Stimulated activated CD4-positive, alpha-beta T cell treated with anti-CD3 and anti-CD28 coated beads, Interleukin-1b, Interleukin-23, amount 100 ng/mL, for 24 hours (primary cell): ENCODE measurements around the gene BMP7.
"Not testable (repeated sequence)": the region's sequence is repeated elsewhere in the genome, so short reads cannot be mapped to it uniquely, and the experiment has no call there.

ENCODE experiments used
- DNase-seq, 4 experiments: peaks; one replicate each; pipeline ENCODE4 v3.0.0-alpha.2; 2020; ENCODE audit warnings: low read depth in 4 of 4, low spot score in 1 of 4

BMP7 gene

DNA sequence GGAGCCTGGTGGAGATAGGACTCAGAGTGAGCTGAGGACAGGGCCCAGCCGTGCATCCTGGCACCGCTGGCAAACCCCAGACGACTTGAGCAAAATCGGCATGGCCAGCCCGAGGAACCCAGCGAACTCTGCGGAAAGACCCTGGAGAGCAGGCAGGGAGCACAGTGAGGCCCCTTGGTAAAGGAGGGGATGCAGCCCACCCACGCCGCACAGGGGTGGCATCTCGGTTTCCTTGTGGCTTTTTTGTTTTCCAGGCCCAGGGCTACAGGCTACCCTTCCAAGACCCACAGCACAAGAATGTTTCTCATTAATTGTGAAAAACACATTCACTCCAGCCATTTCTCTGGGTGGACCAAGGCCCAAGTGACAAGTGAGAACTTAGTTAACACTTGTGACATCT lies 71.4 kb downstream of the BMP7 start:
- no peak for DNase-seq

DNA sequence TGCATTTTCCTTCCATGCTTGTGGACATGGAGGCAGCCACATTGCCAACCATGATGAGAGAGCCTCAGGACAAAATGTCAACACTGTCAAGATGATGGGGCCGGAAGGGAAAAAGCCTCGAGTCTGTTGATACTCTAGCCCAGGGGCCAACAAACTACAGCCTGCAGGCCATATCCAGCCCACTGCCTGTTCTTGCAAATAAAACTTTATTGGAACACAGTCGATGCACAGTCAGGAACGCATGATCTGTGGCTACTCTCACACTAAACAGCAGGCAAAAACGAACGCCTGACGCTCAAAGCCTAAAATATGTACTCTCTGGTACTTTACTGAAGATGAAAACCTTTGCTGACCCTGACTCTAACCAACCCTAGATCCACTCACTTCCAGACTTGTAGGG lies 72.3 kb downstream of the BMP7 start:
- no peak for DNase-seq

DNA sequence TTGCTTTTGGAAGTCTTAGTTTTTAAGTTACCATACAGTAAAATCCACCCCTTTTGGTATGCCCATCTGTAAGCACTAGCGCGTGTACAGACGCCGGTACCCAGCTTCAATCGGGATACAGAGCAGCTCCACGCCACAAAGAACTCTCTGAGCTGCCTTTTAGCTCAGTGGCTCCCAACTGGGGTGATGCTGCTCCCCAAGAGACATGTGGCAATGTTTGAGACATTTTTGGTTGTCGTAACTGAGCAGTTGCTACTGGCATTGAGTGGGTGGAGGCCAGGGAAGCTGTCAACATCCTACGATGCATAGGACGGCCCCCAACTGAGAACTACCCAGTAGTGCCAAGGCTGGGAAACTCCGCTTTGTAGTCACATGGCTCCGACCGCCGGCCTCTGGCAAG lies 73.3 kb downstream of the BMP7 start:
- no peak for DNase-seq

DNA sequence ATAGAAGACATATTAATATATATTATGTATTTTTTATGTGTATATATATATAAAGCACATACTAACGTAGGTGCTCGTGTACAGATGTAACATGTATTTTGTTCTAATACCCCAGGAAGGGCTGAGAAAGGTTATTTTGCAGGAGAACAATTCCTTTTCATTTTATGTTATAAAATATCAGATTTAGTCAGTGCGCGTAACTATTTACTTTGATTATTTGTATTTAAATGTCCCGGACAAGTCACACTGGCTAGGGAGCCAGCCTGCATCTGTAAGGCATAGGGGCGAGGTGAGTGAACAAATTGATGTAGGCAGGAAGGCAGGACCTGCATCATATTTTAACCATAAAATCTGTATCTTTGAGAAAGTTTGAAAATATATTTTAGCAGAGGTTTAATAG lies 74.1 kb downstream of the BMP7 start:
- DNase-seq, result no peak

DNA sequence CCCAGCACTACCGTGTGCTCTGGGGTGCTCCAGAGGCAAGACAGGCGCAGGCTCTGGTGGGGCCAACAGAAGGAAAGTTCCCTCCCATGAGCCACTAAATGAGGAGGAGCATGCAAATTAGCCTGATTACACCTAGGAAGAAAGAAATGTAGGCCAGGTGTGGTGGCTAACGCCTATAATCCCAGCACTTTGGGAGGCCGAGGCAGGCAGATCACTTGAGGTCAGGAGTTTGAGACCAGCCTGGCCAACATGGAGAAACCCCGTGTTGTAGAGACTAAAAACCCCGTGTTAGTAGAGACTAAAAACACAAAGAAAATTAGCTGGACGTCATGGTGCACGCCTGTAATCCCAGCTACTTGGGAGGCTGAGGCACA lies 75.2 kb downstream of the BMP7 start:
- DNase-seq, result not testable (repeated sequence)

DNA sequence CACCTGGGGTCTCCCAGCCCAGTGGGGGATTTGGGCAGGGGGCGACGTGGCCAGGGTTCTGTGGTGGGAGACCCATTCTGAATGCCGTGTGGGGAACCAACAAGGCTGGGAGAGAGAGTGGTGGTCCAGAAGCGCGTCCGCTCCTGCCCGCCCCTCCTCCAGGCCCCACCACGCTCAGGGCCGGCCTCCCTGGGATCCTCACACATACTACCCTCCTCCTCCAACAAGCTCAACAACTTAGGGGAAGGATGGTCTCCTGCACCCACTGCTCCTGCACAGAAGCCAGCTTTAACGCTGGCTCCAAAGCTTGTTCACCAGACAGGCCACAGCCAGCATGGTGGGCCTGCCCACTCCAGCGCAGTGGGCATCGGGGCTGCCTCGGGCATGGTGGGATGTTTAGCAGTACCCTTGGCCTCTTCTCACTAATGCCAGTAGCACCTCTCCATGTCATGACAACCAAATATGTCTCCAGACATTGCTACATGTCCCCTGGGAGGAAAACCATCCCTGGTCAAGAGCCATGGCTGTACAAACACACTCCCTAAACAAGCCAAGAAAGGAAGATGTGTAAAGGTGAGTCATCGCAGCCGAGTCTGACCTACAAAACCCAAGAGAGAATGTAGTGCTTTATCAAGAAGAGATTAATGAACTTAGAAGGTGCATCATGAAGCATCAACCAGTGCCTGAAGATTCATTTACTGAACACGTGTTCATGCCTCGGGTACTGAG lies 75.7 kb downstream of the BMP7 start:
- no peak for DNase-seq

DNA sequence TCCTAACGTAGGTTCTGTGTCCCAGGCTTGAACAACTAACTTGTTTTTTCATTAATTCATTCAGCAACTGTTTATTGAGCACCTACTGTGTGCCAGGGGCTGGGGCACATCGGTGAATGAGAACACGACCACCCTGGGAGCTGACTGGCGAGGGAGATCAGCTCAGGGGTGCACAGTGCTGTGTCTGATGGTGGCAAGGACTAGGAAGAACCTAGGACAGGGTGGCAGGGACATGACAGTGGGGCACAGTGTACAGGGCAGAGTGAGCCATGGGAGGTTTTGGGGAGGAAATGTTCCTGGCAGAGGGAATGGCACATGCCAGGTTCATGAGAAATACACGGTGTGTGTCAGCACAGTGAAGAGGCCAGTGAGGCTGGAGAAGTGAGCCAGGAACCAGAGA lies 76.7 kb downstream of the BMP7 start:
- DNase-seq, result no peak

DNA sequence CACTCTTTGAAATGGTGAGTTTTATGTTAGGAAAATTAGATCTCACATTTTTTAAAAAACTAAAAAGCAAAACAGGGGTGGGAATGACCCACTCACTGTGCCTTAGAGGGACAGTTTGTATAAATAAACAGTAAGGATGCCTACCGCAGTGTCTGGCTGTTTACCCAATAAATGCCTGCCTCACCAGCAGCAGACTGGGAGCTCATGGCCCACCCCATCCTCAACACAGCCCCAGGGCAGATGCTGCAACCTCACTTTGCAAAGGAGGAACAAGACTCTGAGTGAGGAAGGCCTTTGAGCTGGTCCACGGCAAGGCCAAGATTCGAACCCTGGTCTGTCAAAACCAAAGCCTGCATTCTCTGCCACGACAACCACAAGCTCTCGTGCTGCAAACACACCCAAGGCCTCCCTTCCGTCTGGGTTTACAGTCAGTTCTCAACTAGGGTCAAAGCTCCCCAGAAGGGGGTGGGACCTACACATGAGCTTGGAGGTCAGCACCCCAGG lies 77.8 kb downstream of the BMP7 start:
- no peak for DNase-seq

DNA sequence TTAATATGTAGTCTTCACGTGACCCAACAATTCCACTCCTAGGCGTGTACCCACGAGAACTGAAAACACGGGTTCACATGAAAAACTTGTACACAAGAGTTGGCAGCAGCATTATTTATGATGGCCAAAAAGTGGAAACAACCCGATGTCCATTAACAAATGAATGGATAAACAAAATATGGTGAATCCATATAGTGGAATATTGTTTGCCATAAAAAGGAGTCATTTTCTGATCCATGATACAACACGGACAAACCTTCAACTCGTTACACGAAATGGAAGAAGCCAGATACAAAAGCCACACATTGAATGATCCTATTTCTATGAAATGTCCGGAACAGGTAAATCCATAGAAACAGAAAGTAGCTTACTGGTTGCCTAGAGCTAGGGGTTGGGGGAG lies 78.4 kb downstream of the BMP7 start:
- DNase-seq, result no peak

DNA sequence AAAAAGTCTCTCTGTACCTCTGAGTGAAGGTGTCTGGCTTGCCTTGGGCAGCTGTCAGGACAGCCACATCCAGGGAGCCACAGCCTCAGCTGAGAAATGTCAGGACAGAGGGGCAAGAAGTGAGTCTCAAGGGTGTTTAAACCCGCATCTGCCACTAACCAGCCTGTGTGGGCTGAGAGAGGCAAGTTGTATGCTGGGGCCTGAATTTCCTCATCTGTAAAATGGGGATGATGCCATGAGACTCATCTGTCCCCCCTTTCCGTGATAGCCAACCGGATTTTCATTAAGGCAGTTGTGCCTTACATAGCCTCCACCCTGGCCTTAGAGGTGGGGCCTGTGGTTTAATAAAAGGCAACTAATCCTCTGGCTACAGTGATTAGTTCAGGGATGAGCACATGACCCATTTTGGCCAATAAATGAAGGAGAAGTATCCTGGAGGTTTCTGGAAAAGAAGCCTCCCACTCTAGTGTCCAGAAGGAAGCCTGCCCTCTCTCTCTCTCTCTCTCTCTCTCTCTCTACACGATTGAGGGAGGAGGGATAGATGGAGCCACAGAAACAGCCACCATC lies 79.3 kb downstream of the BMP7 start:
- DNase-seq, result no peak

DNA sequence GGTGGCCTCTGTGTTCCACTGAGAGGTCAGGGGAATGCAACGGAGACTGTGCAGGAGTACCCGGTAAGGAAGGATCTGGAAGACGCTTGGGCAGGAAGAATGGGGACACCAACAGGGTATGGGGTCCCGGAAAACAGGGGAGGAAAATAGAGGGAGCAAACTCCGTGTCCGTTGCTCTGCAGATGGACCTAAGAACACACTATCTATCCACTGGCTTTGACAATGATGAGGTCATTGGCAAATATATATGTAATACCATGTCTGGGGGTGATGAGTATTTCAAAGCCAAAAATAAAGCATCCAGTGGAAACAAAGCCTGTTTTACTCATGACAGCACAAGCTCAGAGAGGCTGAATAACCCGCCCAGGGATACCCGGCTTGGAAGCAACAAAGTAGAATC lies 80.2 kb downstream of the BMP7 start:
- DNase-seq, result no peak

DNA sequence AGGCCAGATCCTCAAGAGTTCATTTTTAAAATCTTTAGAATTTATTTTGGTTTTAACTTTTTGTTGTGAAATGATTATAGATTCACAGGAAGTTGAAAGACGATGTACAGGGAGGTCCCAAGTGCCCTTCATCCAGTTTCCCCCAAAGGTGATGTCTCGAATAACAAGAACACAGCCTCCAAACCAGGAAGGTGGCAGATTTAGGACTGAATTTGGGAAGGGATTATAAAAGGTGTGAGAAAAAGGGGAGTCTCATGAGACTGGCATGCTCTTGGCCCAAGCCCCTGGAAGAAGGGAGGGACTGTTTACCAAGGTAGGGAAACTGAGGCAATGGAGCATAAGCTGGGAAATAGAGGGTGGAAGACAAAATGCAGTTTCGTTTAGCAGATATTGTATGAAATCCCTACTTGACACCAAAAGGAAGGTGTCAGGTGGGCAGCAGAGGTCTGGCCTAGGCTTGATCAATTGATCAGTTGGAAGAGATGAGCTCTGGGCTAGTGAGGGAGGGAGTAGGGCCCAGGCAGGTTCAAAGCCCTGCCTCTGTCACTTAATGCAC lies 81.2 kb downstream of the BMP7 start:
- no peak for DNase-seq

DNA sequence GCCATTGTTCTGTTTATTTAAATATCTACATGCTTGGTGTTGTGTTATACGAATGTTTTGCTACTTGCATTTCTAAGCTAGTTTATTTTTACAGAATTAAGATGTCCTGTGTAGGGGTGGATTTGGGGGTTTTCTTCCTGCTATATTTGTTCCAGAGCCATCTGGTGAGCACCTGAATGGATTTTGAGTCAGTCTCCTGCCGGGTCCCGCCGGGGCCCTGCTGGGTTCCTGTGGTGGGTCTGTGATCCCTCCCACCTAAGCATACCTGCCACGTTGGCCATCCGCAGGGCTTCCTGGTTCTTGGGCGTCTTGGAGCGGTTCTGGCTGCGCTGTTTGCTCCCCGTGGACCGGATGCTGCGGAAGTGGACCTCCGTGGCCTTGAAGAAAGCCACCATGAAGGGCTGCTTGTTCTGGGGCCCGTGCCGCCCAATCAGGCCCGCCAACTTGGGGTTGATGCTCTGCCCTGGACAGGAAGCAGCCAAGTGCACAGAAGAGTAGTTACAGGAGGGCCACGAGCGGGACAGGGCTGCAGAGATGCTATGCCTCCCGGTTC lies 82.9 kb downstream of the BMP7 start:
- DNase-seq, result no peak

DNA sequence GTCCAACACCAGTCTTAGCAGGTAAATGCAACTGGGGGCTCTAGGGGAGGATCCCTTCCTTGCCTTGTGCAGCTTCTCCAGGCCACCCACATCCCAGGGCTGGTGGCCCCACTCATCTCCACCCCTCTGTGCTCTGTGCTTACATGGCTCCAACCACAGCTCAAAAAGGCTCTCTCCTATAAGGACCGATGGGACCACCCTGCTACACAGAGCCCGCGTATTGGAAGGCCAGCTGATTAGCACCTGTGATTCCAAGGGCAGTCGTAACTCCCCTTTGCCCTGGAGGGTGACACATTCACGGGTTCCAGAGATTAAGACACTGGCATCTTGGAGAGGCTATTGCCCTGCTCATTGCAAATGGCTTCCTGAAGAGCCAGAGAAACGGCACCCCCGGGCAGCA lies 84.8 kb downstream of the BMP7 start:
- no peak for DNase-seq

DNA sequence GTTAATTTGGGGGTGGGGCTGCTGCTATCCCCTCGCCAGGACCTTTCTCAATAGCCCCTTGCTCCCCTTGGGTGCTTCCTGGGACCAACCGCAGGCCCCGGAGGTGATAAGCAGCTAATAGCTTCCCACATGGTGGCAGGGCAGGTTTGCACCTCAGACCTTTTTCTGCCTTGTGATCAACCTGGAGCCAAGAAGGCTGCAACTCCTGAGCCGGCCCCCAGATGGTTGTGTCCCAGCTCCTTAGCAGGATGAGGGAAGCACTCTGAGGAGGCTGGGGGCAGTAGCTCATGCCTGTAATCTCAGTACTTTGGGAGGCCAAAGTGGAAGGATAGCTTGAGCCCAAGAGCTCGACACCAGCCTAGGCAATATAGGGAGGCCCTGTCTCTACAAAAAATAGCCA lies 85.5 kb downstream of the BMP7 start:
- no peak for DNase-seq

DNA sequence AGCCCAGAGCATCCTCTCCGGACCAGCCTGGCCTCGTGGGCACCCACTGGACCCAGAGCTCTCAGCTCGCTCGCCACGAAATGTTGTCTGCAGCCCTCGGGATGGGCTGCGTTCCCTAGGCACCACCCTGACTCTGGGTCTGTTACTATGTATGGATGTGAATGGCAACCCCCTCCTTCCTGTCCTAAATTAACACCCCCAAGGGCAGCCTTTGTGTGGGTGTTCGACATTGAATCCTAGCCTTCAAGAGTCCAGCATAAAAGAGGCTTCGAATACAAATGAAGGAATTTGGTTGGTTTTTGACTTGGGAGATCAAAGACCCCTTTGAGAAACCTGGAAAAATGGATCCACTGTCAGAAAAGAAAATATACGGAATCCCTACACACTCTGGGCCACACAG lies 86.1 kb downstream of the BMP7 start:
- no peak for DNase-seq

DNA sequence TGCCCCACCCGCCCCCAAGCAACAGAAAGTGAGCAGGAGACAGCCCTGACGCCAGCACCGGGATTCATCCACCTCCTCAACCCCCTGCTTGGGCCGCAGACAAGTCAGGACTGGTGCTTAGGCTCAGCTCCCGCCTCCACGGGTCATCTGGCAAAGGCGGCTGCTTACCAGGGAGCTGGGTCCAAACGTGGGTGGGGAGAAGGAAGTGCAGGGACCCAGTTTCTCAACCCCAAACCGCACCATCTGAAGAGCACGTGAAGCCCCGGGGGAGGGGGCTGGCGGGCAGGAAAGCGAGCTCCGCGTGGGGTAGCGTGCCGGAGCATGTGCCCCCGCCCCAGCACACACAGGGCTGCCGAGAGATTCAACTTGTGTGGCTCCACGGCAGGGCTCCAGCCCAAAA lies 87.2 kb downstream of the BMP7 start:
- no peak for DNase-seq

DNA sequence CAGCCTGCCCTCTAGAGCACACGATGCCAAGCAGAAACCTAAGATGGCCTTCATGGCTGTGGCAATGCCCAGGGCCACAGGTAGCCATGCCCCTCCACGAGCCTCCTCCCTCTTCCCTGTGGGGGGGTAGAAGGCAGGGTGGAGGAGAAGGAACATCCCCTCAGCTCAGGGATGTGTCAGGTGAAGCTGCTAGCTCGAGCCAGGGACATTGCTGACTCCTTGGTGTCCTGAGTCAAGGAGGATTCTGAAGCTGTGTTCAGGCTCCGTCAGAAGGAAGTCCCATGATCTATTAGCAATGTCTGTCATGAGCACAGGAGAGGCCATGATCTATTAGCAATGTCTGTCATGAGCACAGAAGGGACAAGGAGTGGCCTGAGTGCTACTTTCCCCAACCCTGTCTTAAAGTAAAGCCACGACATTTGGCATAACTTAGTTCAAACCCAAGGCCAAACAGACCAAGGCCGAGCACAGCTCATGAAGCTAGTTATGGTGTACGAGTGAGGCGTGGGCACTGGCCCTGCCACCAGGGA lies 87.8 kb downstream of the BMP7 start:
- no peak for DNase-seq

DNA sequence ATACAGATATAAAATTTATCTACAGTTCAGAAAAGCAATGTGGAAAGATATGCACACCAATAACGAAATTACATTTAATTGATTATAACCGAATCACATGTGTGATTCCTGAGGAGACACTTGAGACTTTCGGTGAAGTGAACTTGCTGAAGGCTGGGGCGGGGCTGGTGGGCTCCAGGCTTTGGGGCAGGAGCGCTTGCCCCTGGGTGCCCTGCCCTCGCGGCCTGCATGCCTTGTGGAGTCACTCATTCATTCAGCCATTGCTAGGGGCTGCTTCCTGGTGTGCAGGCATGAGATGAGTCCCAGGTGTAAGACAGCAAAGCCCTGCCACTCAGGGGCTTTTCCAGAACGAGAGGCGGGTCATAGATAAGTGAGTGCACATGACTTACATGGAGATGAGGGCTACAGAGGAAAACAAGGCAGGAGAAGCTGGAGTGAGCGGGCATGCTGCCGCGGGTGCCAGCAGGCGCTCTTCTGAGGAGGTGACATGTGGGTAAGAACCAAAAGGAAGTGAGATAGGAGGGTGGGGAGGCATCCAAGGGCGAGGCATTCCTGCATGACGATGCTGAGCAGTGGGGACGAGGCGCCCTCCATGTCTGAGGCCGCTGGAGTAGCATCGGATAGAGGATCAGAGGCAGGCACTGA lies 88.7 kb downstream of the BMP7 start:
- no peak for DNase-seq

DNA sequence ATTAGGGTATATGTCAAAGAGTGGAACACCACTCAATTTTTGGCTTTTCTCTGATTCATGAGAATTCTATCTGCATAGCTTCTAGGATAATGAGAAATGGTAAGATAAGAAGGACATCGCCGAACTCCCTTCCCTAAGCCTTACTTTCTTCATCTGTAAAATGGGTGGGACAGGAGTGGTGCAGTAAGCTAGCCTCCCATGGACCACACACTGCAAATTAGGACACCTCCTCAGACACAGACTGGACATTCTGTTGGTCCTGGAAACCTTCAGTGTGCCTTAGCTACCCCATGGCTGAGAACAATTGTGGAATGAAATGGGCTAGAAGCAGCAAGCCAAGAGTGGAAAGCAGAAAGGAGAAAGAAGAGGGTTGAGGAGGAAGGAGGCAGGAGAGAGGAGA lies 89.6 kb downstream of the BMP7 start:
- no peak for DNase-seq

DNA sequence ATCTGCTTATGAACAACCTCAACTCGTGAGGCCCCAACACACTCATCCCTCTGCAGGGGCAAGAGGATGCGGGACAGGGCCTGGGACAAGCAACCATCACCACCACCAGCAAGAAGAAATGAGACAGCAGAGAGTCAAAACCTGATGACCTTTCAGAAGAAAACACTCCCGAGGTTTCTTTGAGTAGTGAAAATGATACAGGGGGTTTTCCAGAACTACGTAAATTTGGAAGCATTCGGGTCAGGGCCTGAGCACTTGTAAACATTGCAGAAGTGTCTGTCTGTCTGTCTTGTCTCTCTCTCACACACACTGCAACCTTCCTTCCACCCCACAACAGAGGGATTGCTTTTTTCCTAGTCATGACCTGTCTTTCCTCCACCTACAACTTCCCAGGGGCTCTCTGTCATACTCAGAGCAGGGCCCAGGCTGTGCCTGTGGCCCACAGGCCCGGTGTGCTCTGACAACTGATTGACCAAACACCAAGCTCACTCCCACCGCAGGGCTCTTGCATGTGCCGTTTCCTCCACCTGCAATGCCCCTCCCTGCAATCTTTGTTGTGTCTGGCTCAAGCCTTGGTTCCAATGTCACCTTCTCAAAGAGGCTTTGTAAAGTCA lies 90.9 kb downstream of the BMP7 start:
- no peak for DNase-seq
